Stomach (tissue), 9 donors: ENCODE data around the gene NCAPG2. TPM values are rescaled to one million over a fixed set of nuclear protein-coding genes. Genes with fewer than 3 reads are reported as not detected.

Experiments used
- DNase-seq, 2 donors: peaks; one replicate each; pipeline versions ENCODE4 v3.0.0 to v3.0.0-alpha.2; 2013 to 2019
- H3K27ac ChIP-seq, 5 donors: fragments of 200-600 bp in 4 of 5; sonication (generic) in 4 of 5; one replicate each; pipeline ENCODE4 v1.5.1; 2013 to 2019; ENCODE audit warnings: mild to moderate bottlenecking in 1 of 5, moderate library complexity in 1 of 5
- H3K27me3 ChIP-seq, 3 donors: fragments of 200-600 bp; sonication (generic); one replicate each; pipeline ENCODE4 v1.5.1; 2017 to 2019; ENCODE audit warnings: mixed run types in 1 of 3
- H3K36me3 ChIP-seq, 4 donors: fragments of 200-600 bp; sonication (generic); 1 replicate in 3 of 4; 2 replicates in 1 of 4; pipeline ENCODE4 v1.5.1; 2016 to 2019
- H3K4me1 ChIP-seq, 4 donors: fragments of 200-600 bp; sonication (generic); one replicate each; pipeline ENCODE4 v1.5.1; 2016 to 2019
- H3K4me3 ChIP-seq, 4 donors: fragments of 200-600 bp; sonication (generic) in 3 of 4; one replicate each; pipeline ENCODE4 v1.5.1; 2016 to 2019; ENCODE audit warnings: mild to moderate bottlenecking in 1 of 4
- H3K9me3 ChIP-seq, 4 donors: fragments of 200-600 bp; sonication (generic); one replicate each; pipeline ENCODE4 v1.5.1; 2016 to 2019
- POLR2A ChIP-seq, 4 donors: fragments of 450-650 bp; IDR thresholded peaks; one replicate each; pipeline ENCODE4 v1.6.1; 2016; ENCODE audit warnings: antibody characterized with exemption in 4 of 4, control low read depth in 2 of 4, mild to moderate bottlenecking in 1 of 4, moderate library complexity in 1 of 4
- POLR2AphosphoS5 ChIP-seq, 3 donors: sonication (generic); formaldehyde crosslinking; IDR thresholded peaks; one replicate each; pipeline ENCODE4 v1.6.1; 2016; ENCODE audit warnings: antibody characterized with exemption in 3 of 3
- WGBS, 5 donors: extraction: QIAGEN DNeasy Blood & Tissue Kit in 3 of 5; methylation state at CpG; one replicate each; pipeline versions ENCODE4 v1.1.5 to v1.1.7; 2013 to 2018; 5-methylcytosine and 5-hydroxymethylcytosine counted together
- intact Hi-C: fragments of 100-400 bp; cut with DNase I; formaldehyde crosslinking; loops from one replicate; pipeline ENCODE4 v1.15.1; 2023; ENCODE audit warnings: low total_unique reads
- polyA plus RNA-seq, 3 donors: library from polyadenylated mRNA; stranded (reverse); fragments of 200-250 nt; gene quantifications; one replicate each; pipeline ENCODE4 v1.2.3, GENCODE V29; 2013
- small RNA-seq, 4 donors: library from RNA; depleted of rRNA; stranded (forward); fragments of <200 nt; gene quantifications; one replicate each; pipeline ENCODE3, GENCODE V24; 2016
- total RNA-seq, 5 donors: library from RNA; depleted of rRNA; stranded (reverse); fragments of >200 nt; gene quantifications; one replicate each; pipeline versions ENCODE4 v1.1.0 to v1.2.3, GENCODE V29; 2014 to 2016
- donor health status: healthy with polysubstance abuse.
- donor health status: Bipolar disorder and iron deficiency.
- donor health status: healthy.

The NCAPG2 gene
- total and polyA plus RNA-seq, 8 donors = 2.6 to 24.2 (median 8.3) TPM

GRCh38 chr7:158581440-158582088, 123.0 kb downstream of the NCAPG2 start:
- TF ChIP-seq POLR2AphosphoS5 (IDR thresholded peaks at IDR 0.05) = peak in 2 of 3 donors; percentile 52 to 62
- no peak for TF ChIP-seq POLR2A (IDR thresholded peaks at IDR 0.05)
- Histone ChIP-seq H3K4me1 (peaks cover 12 to 54% (median 28%) of the 10 kb centered on the region in 4 donors), H3K27ac (peak overlapping the region; percentile 76 to 87 (median 83)), H3K9me3 (peaks cover 0 to 16% (median 15%) of the 10 kb centered on the region in 4 donors), H3K27me3 (peaks cover 0 to 55% (median 10%) of the 10 kb centered on the region in 3 donors), H3K4me3 (no peak overlapping the region), H3K36me3 (no peaks in the 10 kb centered on the region)
- peak; percentile 76 to 90 for DNase-seq
- 27 to 48% (median 35%) methylated on average over 7 of the region's 7 CpGs for WGBS, 5 donors
- intact Hi-C loops = no loop called here

Small RNA genes within 50 kb of the gene (small RNA-seq; reads per million reads assigned to genes)
- 0 reads per million in 4 donors for gene MIR5707
- gene THAP5P1 = 0 reads per million in 4 donors

Other genes starting within 250 kb of the NCAPG2 start
- gene PTPRN2, start 117.0 kb downstream of the NCAPG2 start, total RNA-seq = 100 to 1,000 TPM in 1 of 5 donors, 10 to 100 TPM in 4; 35.8 to 136 (median 66.3) TPM
- 10 to 100 TPM in 1 of 3 donors, 1 to 10 TPM in 2; 4.9 to 10.8 (median 9.0) TPM for gene PTPRN2, start 117.0 kb downstream of the NCAPG2 start, polyA plus RNA-seq
- 100 to 1,000 TPM in 2 of 5 donors, 10 to 100 TPM in 3; 21.6 to 137 (median 62.6) TPM for gene ESYT2, start 124.7 kb upstream of the NCAPG2 start, total RNA-seq
- 10 to 100 TPM in 1 of 3 donors, 1 to 10 TPM in 2; 7.6 to 22.2 (median 7.8) TPM for gene ESYT2, start 124.7 kb upstream of the NCAPG2 start, polyA plus RNA-seq
- gene DYNC2I1, start 151.8 kb upstream of the NCAPG2 start, total RNA-seq = 10 to 100 TPM; 12.3 to 33.5 (median 22.0) TPM
- 1 to 10 TPM; 8.1 to 9.5 (median 8.2) TPM for gene DYNC2I1, start 151.8 kb upstream of the NCAPG2 start, polyA plus RNA-seq